Left ventricle myocardium inferior (tissue), 1 donor: ENCODE data around the gene ZCCHC4. TPM values are rescaled to one million over a fixed set of nuclear protein-coding genes. Genes with fewer than 3 reads are reported as not detected.

Experiments
- DNase-seq: peaks from one replicate; pipeline ENCODE4 v3.0.0-alpha.2; 2020
- H3K27ac ChIP-seq: fragments of 200-600 bp; replicated peaks from 2 replicates; pipeline ENCODE4 v1.8.0; 2021
- H3K27me3 ChIP-seq: fragments of 200-600 bp; 2 replicates; pipeline ENCODE4 v1.8.0; 2021; ENCODE audit warnings: low read depth
- H3K36me3 ChIP-seq: fragments of 200-600 bp; 2 replicates; pipeline ENCODE4 v1.8.0; 2021
- H3K4me1 ChIP-seq: fragments of 200-600 bp; 2 replicates; pipeline ENCODE4 v1.8.0; 2021
- H3K4me3 ChIP-seq: fragments of 200-600 bp; 2 replicates; pipeline ENCODE4 v1.8.0; 2021; ENCODE audit warnings: mild to moderate bottlenecking, moderate library complexity
- H3K9me3 ChIP-seq: fragments of 200-600 bp; replicated peaks from 2 replicates; pipeline ENCODE4 v1.8.0; 2021
- intact Hi-C: fragments of 100-400 bp; cut with micrococcal nuclease; formaldehyde crosslinking; loops from one replicate; pipeline ENCODE4 v1.11.0; 2022
- total RNA-seq: library from RNA; stranded (reverse); fragmentation: NEBNext Ultra II Directional; extraction: Animal tissue kit (Norgen Biotek cat#: 25700); gene quantifications from one replicate; pipeline ENCODE4 v1.2.1, GENCODE V29; 2021
- TF ChIP-seq, protein P1 (sequence below): fragments of 200-600 bp; IDR thresholded peaks from 2 replicates; pipeline ENCODE4 v1.8.0; 2021; ENCODE audit warnings: antibody characterized with exemption, mild to moderate bottlenecking, borderline replicate concordance
- donor health status: DM: no; HTN: yes; CAD: no; lungs with severe emphysema.

ZCCHC4 gene
- total RNA-seq, 1 donor from 2014 or later: 8.7 TPM

- Histone ChIP-seq H3K9me3 (no peaks in the 10 kb centered on the region), H3K4me3 (no peak overlapping the region), H3K27ac (no peak overlapping the region), H3K4me1 (peaks cover 4% of the 10 kb centered on the region), H3K27me3 (no peaks in the 10 kb centered on the region), H3K36me3 (peaks cover 21% of the 10 kb centered on the region)
- DNase-seq: no peak
- TF ChIP-seq, protein P1, sequence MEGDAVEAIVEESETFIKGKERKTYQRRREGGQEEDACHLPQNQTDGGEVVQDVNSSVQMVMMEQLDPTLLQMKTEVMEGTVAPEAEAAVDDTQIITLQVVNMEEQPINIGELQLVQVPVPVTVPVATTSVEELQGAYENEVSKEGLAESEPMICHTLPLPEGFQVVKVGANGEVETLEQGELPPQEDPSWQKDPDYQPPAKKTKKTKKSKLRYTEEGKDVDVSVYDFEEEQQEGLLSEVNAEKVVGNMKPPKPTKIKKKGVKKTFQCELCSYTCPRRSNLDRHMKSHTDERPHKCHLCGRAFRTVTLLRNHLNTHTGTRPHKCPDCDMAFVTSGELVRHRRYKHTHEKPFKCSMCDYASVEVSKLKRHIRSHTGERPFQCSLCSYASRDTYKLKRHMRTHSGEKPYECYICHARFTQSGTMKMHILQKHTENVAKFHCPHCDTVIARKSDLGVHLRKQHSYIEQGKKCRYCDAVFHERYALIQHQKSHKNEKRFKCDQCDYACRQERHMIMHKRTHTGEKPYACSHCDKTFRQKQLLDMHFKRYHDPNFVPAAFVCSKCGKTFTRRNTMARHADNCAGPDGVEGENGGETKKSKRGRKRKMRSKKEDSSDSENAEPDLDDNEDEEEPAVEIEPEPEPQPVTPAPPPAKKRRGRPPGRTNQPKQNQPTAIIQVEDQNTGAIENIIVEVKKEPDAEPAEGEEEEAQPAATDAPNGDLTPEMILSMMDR: no peak
- intact Hi-C loops: no loop called here
Observed at GRCh38 chr4:25351777-25352416, 39.3 kb downstream of the ZCCHC4 start.

GRCh38 chr4:25356068-25356467, 43.5 kb downstream of the ZCCHC4 start:
- TF ChIP-seq, protein P1: no peak
- Histone ChIP-seq H3K4me1 (no peaks in the 10 kb centered on the region), H3K9me3 (no peaks in the 10 kb centered on the region), H3K36me3 (peaks cover 15% of the 10 kb centered on the region), H3K27me3 (no peaks in the 10 kb centered on the region), H3K4me3 (no peak overlapping the region), H3K27ac (no peak overlapping the region)
- intact Hi-C loops: no loop called here
- DNase-seq: no peak

DNA sequence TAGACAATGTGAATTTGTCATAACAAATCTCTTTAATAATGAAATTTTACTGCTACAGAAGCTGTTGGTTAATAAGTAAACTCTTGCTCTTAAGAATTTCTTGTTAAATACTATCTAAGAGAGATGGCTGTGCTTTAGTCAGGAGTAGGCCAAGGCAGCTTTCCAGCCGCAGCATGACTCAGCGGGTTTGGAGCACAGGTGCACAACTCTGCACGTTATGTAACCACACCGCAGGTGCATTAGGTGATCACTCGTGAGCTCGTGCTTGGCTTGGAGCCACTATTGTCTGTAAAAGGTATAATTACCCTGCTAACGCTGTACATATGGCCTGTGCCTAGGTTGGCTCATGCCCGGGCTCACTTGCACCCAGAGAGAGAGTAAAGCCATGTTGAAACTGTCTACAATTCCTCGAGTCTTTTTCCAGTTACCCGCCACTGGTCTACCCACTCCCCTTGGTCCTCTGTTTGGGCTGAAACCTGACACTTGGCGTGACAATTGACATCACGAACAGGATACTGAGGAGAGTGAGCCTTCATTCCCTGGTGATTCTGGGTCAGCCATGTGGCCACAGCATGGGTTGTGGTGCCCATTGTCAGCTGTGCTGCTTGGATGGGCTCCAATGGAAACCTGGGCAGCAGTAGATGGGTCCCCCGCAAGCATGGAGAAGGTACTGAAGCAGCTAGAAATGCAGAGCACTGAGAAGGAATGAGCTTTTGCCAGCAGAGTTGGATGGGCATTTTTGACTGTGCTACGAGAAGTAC, 46.1 kb downstream of the ZCCHC4 start:
- no peak for DNase-seq
- Histone ChIP-seq H3K36me3 (peaks cover 22% of the 10 kb centered on the region), H3K27me3 (no peaks in the 10 kb centered on the region), H3K4me1 (no peaks in the 10 kb centered on the region), H3K9me3 (no peaks in the 10 kb centered on the region), H3K4me3 (no peak overlapping the region), H3K27ac (no peak overlapping the region)
- intact Hi-C loops: no loop called here
- TF ChIP-seq, protein P1: no peak

DNA sequence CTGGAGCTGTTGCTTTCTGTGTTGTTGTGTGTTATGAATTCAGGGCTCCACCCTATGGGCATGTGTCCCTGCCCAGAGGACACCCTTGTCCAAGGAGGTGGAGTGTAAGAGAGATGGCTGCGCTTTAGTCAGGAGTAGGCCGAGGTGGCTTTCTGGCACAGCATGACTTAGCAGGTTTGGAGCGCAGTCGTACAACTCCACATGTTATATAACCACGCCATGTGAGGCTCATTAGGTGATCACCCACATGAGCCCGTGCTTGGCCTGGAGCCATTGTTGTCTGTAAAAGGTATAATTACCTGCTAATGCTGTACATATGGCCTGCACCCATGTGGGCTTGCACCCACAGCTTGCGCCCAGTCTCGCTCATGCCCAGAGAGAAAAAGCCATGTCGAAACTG, 48.7 kb downstream of the ZCCHC4 start:
- Histone ChIP-seq H3K4me1 (no peaks in the 10 kb centered on the region), H3K27ac (no peak overlapping the region), H3K9me3 (no peaks in the 10 kb centered on the region), H3K4me3 (no peak overlapping the region), H3K27me3 (no peaks in the 10 kb centered on the region), H3K36me3 (peaks cover 37% of the 10 kb centered on the region)
- TF ChIP-seq, protein P1: no peak
- intact Hi-C loops: no loop called here
- DNase-seq: no peak

DNA sequence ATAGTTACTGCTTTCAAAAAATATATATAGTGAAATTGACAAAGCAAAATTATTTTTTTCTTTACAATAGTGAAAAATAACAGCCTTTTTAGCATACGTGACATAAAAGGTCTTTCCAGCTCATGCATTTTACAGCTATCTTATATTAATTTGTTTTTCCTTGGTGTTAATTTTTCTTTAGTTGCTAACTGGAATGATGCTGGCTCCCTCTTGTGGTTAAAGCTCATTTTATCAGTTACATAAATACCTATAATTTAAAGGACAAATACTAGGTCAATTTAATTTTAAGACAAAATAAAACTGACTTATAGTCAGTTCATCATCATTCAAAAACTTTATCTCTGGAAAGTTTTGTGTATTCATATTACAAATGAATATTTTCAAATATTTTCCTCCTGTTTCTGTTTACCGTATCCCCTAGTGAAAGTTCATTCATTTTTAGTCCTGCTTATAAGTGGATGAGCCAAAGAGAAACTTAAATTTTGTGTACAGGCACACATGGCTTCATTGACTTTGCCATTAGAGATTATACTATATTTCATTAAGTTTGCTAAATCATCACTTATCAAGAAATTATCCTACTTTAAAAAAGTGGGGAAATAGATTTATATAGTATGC, 54.5 kb downstream of the ZCCHC4 start:
- intact Hi-C loops: no loop called here
- H3K36me3 ChIP-seq: peaks cover 40% of the 10 kb centered on the region
- TF ChIP-seq, protein P1: peak; percentile 66
- no peaks in the 10 kb centered on the region for H3K9me3 ChIP-seq
- H3K4me3 ChIP-seq: no peak overlapping the region
- DNase-seq: no peak
- H3K27ac ChIP-seq: no peak overlapping the region
- H3K4me1 ChIP-seq: no peaks in the 10 kb centered on the region
- H3K27me3 ChIP-seq: no peaks in the 10 kb centered on the region
